GM21423 (cell line): ENCODE data around the gene PROX2.
A peak's percentile ranks its signal among the peaks of the same experiment; 100 is the strongest.

ENCODE experiments used
- ATAC-seq: cut with Tn5 transposase; IDR thresholded peaks from one replicate; pipeline ENCODE4 v1.9.1; 2021; ENCODE audit warnings: mild to moderate bottlenecking, moderate library complexity; ENCODE audit not compliant: unreplicated experiment

The PROX2 gene

GRCh38 chr14:74881431-74882102 lies 5.6 kb upstream of the PROX2 start, which contains the start of gene DLST:
Gene DLST (plus strand): TSS chr14:74881916. CDS start chr14:74881954, 38 bp downstream.
- peak; percentile 94 for ATAC-seq

- no peak for ATAC-seq
Observed at GRCh38 chr14:74879427-74880182, 3.7 kb upstream of the PROX2 start.

GRCh38 chr14:74875204-74875603 lies 741 bp downstream of the PROX2 start:
- ATAC-seq, result no peak

GRCh38 chr14:74871819-74872218 lies 4.1 kb downstream of the PROX2 start:
- no peak for ATAC-seq

GRCh38 chr14:74868739-74869138 lies 7.2 kb downstream of the PROX2 start:
- ATAC-seq, result no peak

- no peak for ATAC-seq
Observed at GRCh38 chr14:74867673-74868072, 8.3 kb downstream of the PROX2 start.

GRCh38 chr14:74866708-74867389 lies 9.1 kb downstream of the PROX2 start:
- no peak for ATAC-seq

- no peak for ATAC-seq
Observed at GRCh38 chr14:74865156-74865555, 10.8 kb downstream of the PROX2 start.

- no peak for ATAC-seq
Observed at GRCh38 chr14:74864198-74864597, 11.7 kb downstream of the PROX2 start.

GRCh38 chr14:74863274-74863673 lies 12.7 kb downstream of the PROX2 start:
- ATAC-seq, result no peak

- ATAC-seq, result no peak
Observed at GRCh38 chr14:74861734-74862090, 14.2 kb downstream of the PROX2 start.

- no peak for ATAC-seq
Observed at GRCh38 chr14:74860899-74861733, 14.8 kb downstream of the PROX2 start.

GRCh38 chr14:74859757-74860552 lies 16.0 kb downstream of the PROX2 start:
- ATAC-seq, result no peak

- no peak for ATAC-seq
Observed at GRCh38 chr14:74858022-74858421, 17.9 kb downstream of the PROX2 start.

- ATAC-seq, result no peak
Observed at GRCh38 chr14:74856366-74856765, 19.6 kb downstream of the PROX2 start.

- ATAC-seq, result no peak
Observed at GRCh38 chr14:74855945-74856344, 20.0 kb downstream of the PROX2 start.

- ATAC-seq, result no peak
Observed at GRCh38 chr14:74855021-74855420, 20.9 kb downstream of the PROX2 start.

- ATAC-seq, result no peak
Observed at GRCh38 chr14:74853581-74853980, 22.4 kb downstream of the PROX2 start.

- ATAC-seq, result no peak
Observed at GRCh38 chr14:74852922-74853530, 22.9 kb downstream of the PROX2 start.

- ATAC-seq, result no peak
Observed at GRCh38 chr14:74848768-74849167, 27.2 kb downstream of the PROX2 start.
